HG03103 (cell line): ENCODE data around the gene OR2G2.

Source experiments
- ATAC-seq: cut with Tn5 transposase; IDR thresholded peaks from one replicate; pipeline ENCODE4 v1.9.1; 2021; ENCODE audit warnings: low read depth; ENCODE audit not compliant: unreplicated experiment

The OR2G2 gene

DNA sequence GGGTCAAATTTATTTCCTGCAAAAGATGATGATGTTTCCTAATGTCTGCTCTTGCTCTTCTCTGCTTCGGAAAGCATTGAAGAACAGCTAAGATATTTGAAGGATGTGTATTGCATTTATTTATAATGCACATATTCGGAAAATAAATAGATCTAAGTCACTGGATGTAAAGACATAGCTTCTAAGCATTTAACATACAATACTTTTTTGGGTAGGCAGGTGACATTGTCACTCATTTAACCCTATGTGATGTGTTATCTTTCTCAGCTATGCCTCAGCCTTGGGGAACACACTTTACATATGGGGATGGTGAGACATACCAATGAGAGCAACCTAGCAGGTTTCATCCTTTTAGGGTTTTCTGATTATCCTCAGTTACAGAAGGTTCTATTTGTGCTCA, at the start of gene OR2G2:
TSS of gene OR2G2 (plus strand) at position 301 of the 400 bp plus-strand sequence. CDS start at position 301, 0 bp downstream.
- no peak for ATAC-seq

GRCh38 chr1:247538561-247538960, 49.6 kb upstream of the OR2G2 start:
- ATAC-seq = no peak

- no peak for ATAC-seq
Observed at GRCh38 chr1:247539215-247539614, 48.9 kb upstream of the OR2G2 start.

DNA sequence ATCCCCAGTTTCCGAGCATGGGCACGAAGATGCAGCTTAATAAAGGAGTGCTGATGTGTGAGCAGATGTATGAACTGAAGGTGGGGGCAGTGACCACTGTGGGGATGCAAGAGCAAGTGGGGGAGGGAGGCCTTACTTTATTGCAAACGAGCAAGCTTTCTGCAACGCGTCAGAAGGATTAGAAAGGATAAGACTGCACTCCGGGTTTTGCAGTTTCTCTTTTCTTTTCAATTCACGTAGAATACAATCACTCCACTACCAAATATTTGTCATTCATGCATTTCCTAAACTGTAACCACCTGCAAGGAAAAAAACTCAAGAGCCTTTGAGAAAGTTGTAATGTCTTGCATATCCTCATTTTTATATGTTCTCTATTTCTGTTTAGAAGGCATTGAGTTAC, 47.6 kb upstream of the OR2G2 start:
- no peak for ATAC-seq

DNA sequence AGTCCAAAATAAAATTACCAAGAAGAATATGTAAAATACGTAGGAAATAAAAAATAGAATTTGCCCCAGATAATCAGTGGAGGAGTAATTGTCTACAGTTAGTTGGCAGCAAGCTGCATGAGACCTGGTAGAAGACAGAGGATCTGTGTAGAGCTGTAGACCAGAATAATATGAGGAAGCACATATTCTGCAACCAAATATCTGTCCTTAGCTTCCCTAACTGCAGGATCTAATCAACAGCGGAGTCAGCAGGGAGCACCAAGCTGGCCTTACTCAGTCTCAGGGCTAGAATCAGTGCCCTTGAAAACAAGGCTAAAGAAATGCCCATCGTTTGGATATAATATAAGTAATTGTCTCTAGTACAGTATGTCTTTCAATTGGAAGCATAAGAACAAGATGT, 45.3 kb upstream of the OR2G2 start:
- ATAC-seq = no peak

- ATAC-seq = no peak
Observed at GRCh38 chr1:247548092-247548491, 40.1 kb upstream of the OR2G2 start.

- no peak for ATAC-seq
Observed at GRCh38 chr1:247548769-247549182, 39.4 kb upstream of the OR2G2 start, which contains the start of gene GCSAML. Gene GCSAML, plus strand, starts transcription at chr1:247549134. Its CDS starts 58 bp downstream, at chr1:247549192.

GRCh38 chr1:247551721-247552120, 36.4 kb upstream of the OR2G2 start:
- ATAC-seq = no peak

GRCh38 chr1:247552231-247552630, 35.9 kb upstream of the OR2G2 start:
- ATAC-seq = no peak

DNA sequence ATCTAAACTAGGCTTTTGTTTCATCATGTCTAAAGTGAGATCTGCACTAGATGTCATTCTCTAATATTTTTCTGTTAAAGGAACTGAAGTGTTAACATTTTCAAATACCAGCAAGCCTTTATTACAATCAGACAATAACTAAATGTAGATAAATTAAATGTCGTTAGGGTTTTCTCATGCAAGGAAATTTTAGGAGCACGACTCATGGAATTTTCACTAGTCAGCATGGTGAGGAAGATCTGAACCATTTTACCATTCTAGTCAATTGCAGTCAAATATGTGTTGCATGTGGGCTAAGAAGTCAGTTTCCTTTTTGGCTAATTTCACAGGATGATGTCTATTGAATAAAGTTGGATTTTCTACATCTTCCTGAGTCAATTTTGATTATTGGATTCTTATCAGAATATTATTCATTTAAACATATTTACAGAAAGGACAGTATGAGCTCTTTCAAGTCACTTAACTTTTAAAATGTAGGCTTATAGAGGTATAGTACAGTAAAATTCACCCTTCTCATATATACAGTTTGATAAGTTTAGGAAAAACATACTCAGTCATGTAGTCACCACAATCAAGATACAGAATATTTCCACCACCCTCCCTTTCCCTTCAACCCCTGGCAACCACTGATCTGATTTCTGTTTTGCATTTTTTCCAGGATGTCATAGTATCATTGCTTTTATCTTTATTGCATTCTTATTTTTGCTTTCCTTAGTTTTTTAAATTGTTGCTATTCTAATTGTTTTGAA, 30.1 kb upstream of the OR2G2 start:
- no peak for ATAC-seq

DNA sequence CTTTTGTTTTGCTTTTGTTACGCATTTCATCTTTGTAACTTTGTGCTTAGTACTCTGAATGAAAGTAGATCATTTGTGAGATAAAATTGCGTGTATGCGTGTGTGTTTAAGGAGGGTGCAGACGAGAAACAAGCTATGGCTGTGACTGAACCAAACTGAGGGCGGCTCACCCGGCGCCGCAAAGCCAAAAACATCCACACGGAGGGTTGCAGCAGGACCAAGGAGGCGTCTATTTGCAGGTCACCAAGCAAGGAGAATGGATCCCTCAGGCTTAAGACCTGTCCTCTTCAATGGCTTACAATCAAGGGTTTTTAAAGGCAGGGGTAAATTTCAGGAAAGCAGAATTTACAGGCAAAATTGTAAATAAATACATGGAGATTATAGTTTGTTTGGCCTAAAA, 26.4 kb upstream of the OR2G2 start:
- no peak for ATAC-seq

DNA sequence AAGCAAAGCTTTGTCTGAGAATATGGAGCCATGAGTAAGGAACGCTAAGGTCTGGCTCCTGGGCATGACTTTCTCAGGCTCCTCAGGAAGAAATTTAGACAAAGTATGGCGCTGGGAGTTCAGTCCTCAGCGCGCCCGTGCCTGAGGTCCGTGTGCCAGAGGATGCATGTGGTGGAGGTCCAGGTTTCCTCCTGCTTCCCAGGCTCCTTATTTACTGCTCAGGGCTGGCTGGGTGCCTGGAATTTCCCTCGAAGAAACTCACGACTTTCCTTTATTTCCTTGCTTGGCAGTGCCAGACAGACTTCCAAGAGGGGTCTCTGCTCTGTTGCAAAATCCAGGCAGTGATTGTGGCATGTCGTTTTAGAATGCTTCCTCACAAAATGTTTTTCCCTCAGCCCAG, 26.0 kb upstream of the OR2G2 start:
- ATAC-seq = no peak

GRCh38 chr1:247574236-247574635, 13.9 kb upstream of the OR2G2 start:
- ATAC-seq = no peak

DNA sequence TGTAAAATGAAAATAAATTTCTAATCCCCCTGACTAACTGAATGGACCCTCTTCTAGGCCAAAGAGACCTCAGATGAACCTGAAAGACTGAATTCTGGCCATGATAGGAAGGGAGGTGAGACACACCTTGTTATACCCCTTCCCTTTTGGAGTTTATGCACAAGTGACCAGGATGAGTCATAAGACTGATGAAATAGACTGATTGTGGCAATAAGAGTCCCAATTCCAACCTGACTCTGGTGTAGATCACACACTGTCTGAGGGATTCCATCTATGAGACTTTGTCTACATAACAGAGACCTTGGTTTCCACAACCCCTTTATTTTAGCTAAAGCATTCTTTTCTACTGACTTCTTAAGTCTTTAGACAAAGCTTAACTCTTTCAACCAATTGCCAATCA, 13.5 kb upstream of the OR2G2 start:
- no peak for ATAC-seq

- no peak for ATAC-seq
Observed at GRCh38 chr1:247576514-247576913, 11.6 kb upstream of the OR2G2 start.

DNA sequence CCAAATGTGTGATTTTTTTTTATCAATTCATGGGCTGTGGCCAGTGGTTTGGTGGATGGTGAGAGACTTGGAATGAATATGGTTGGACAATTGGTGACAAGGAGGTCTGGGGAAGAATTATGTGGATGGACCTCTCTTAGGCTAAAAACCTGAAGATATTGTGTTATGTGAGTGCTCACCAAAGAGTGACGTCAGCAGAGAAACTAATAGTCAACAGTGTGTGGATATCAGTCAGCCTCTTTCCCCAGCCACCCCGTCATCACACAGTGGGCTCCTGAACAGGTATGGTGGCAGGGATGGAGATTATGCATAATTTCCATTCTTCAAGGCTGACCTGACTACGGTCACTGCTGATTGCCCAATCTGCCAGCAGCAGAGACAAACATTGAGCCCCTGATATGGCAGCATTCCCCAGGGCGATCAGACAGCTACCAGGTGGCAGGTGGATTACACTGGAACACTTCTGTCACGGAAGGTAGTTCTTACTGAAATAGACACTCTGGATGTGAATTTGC, 9.2 kb upstream of the OR2G2 start:
- ATAC-seq = no peak

GRCh38 chr1:247605286-247605685, 17.1 kb downstream of the OR2G2 start, which contains the start of gene OR2G3:
Gene OR2G3, plus strand, starts transcription at chr1:247605586. Its CDS starts 0 bp downstream, at chr1:247605586.
- ATAC-seq = no peak

- no peak for ATAC-seq
Observed at GRCh38 chr1:247613405-247613804, 25.2 kb downstream of the OR2G2 start.

GRCh38 chr1:247614625-247615024, 26.5 kb downstream of the OR2G2 start:
- ATAC-seq = no peak

GRCh38 chr1:247627951-247628350, 39.8 kb downstream of the OR2G2 start:
- no peak for ATAC-seq

- no peak for ATAC-seq
Observed at GRCh38 chr1:247638011-247638410, 49.9 kb downstream of the OR2G2 start.

DNA sequence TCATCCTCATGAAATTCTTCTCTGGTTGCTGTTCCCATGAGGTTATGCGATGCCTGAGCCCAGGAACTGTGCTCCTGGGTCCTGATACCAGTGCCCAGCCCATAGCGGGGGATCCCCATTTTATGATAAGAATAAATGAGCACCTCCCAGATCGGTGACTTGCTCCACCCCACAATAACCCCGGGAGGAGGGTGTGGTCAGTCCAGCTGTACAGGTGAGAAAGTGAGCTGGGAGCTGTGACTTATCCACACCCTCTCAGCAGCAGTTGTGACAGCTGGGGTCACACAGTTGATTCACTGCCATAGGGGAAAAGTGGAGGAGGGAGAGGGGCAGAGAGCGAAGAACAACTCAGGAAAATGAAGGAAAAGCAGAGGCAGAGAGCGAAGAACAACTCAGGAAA, 50.6 kb downstream of the OR2G2 start:
- no peak for ATAC-seq
